CD4-positive, alpha-beta T cell (primary cell): ENCODE data around the gene GLIS1. TPM values are rescaled to one million over a fixed set of nuclear protein-coding genes. Genes with fewer than 3 reads are reported as not detected.

Experiments
- ATAC-seq: fragments of 200-7000 bp; cut with Tn5 transposase; one replicate; pipeline ENCODE4 v1.10.0; 2022; ENCODE audit warnings: mild to moderate bottlenecking; ENCODE audit not compliant: poor library complexity
- CTCF ChIA-PET: fragments of 350-600 bp; sonication (Branson Sonifier 250); formaldehyde crosslinking; loops from one replicate; lab custom pipeline; 2021; ENCODE audit warnings: antibody characterized with exemption, inconsistent platforms; lab: Charles Lee
- POLR2A ChIA-PET: fragments of 350-600 bp; sonication (Branson Sonifier 250); formaldehyde crosslinking; loops from one replicate; lab custom pipeline; 2021; ENCODE audit warnings: antibody characterized with exemption, inconsistent platforms; lab: Charles Lee
- DNase-seq, 14 experiments: peaks; one replicate each; pipeline ENCODE4 v3.0.0-alpha.2; 2013 to 2020; ENCODE audit warnings: mixed read lengths in 2 of 14
- H3K27ac ChIP-seq, 2 donors: one replicate each; pipeline versions ENCODE4 v1.5.1 to v1.7.0; 2013; ENCODE audit warnings: low read length in 2 of 2, low read depth in 1 of 2, mild to moderate bottlenecking in 1 of 2
- H3K27me3 ChIP-seq, 2 experiments: 1 replicate in 1 of 2; 2 replicates in 1 of 2; pipeline versions ENCODE4 v1.6.1 to v1.7.0; 2013; ENCODE audit warnings: low read length in 2 of 2, control low read depth in 1 of 2, mild to moderate bottlenecking in 1 of 2, moderate library complexity in 1 of 2; ENCODE audit not compliant: insufficient read depth in 2 of 2, control insufficient read depth in 1 of 2
- H3K36me3 ChIP-seq: one replicate; pipeline ENCODE4 v1.6.1; 2013; ENCODE audit warnings: low read length, control low read depth; ENCODE audit not compliant: insufficient read depth
- H3K4me1 ChIP-seq: one replicate; pipeline ENCODE4 v1.6.1; 2013; ENCODE audit warnings: low read length, control low read depth; ENCODE audit not compliant: insufficient read depth
- H3K4me3 ChIP-seq: one replicate; pipeline ENCODE4 v1.5.1; 2013; ENCODE audit warnings: mild to moderate bottlenecking, low read length, moderate library complexity
- H3K9me3 ChIP-seq, 2 experiments: 1 replicate in 1 of 2; 2 replicates in 1 of 2; pipeline versions ENCODE4 v1.6.1 to v1.7.0; 2013; ENCODE audit warnings: low read length in 2 of 2, mild to moderate bottlenecking in 2 of 2, control low read depth in 1 of 2, moderate library complexity in 1 of 2; ENCODE audit not compliant: control insufficient read depth in 1 of 2, insufficient read depth in 1 of 2
- H3K27ac Mint-ChIP-seq: one replicate; pipeline ENCODE4 v1.8.0; 2020; ENCODE audit warnings: mixed read lengths
- H3K27me3 Mint-ChIP-seq: one replicate; pipeline ENCODE4 v1.8.0; 2021; ENCODE audit warnings: mixed read lengths
- H3K36me3 Mint-ChIP-seq: one replicate; pipeline ENCODE4 v1.8.0; 2021; ENCODE audit warnings: low read depth, mixed read lengths
- H3K4me1 Mint-ChIP-seq: one replicate; pipeline ENCODE4 v1.8.0; 2021; ENCODE audit warnings: low read depth, mixed read lengths
- H3K4me3 Mint-ChIP-seq: one replicate; pipeline ENCODE4 v1.8.0; 2020; ENCODE audit warnings: mild to moderate bottlenecking, mixed read lengths
- H3K9me3 Mint-ChIP-seq: one replicate; pipeline ENCODE4 v1.8.0; 2020; ENCODE audit warnings: mixed read lengths
- intact Hi-C, 2 experiments: fragments of 100-400 bp; cut with DNase I in 1 of 2; cut with micrococcal nuclease in 1 of 2; formaldehyde crosslinking; loops; one replicate each; pipeline versions ENCODE4 v1.15.1 to v1.9.0; 2023 to 2025; cut with DNase I, micrococcal nuclease
- total RNA-seq, 174 experiments: library from RNA in 2 of 174; stranded (reverse) in 2 of 174; gene quantifications; one replicate each; pipeline ENCODE4 v1.2.3 and lab custom pipeline; 2021 to 2026
- TF ChIP-seq, protein P1 (sequence below): fragments of 200-600 bp; IDR thresholded peaks from one replicate; pipeline ENCODE4 v1.8.0; 2022; ENCODE audit warnings: antibody characterized with exemption, mild to moderate bottlenecking

Gene GLIS1
- total RNA-seq, 2 experiments from 2014 or later = not detected

DNA sequence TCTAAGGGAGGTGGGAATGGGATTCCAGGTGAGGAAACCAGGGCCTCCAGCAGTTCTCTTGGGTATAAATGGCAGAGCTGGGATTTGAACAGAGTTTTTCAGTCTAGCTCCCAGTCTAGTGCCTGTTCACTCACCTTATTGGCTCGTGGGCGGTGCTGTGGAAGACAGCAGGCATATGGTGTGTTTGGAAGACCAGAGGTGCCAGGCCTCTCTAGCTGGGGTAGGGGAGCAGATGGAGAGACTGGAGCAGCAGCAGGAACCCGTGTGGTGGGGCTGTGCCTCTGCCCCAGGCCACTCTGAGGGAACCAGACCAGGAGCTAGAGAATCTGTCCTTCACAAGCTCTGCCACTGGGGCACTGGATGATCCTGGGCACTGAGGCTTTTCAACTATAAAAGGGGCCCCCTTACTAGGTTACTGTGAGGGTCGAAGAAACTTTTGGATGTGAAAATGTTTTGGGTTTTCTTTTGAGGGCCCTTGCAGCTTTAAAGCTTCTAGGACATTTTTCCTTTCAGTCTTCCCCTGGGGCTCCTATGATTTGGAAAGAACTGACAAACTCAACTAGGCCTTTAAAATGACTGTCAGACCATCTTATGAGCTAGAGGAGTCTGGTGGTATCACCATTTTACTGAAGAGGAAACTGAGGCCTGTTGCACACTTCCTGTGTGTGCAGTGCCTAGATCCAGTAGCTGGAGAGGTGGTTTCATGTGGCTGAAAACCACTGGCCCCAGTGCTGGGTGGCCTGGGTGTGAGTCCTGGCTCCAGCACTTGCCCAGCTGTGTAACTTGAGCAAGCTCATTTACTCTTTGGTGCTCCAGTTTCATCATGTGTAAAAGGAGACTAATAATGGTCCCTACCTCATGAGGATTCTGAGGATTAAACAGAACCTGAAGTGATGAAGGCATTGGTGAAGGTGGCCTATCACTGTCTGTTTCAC, 273.7 kb downstream of the GLIS1 start:
- DNase-seq = no peak
- no peaks in the 10 kb centered on the region for H3K27me3 ChIP-seq
- H3K4me1 ChIP-seq = no peaks in the 10 kb centered on the region
- H3K4me3 ChIP-seq = no peak overlapping the region
- TF ChIP-seq, protein P1, sequence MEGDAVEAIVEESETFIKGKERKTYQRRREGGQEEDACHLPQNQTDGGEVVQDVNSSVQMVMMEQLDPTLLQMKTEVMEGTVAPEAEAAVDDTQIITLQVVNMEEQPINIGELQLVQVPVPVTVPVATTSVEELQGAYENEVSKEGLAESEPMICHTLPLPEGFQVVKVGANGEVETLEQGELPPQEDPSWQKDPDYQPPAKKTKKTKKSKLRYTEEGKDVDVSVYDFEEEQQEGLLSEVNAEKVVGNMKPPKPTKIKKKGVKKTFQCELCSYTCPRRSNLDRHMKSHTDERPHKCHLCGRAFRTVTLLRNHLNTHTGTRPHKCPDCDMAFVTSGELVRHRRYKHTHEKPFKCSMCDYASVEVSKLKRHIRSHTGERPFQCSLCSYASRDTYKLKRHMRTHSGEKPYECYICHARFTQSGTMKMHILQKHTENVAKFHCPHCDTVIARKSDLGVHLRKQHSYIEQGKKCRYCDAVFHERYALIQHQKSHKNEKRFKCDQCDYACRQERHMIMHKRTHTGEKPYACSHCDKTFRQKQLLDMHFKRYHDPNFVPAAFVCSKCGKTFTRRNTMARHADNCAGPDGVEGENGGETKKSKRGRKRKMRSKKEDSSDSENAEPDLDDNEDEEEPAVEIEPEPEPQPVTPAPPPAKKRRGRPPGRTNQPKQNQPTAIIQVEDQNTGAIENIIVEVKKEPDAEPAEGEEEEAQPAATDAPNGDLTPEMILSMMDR = no peak
- Mint-ChIP-seq H3K4me3 (no peak overlapping the region), H3K4me1 (no peaks in the 10 kb centered on the region), H3K9me3 (no peaks in the 10 kb centered on the region), H3K27me3 (no peaks in the 10 kb centered on the region), H3K27ac (no peak overlapping the region), H3K36me3 (no peaks in the 10 kb centered on the region)
- no peak for ATAC-seq
- H3K27ac ChIP-seq = no peak overlapping the region
- H3K36me3 ChIP-seq = no peaks in the 10 kb centered on the region
- H3K9me3 ChIP-seq = no peaks in the 10 kb centered on the region
- ChIA-PET POLR2A (no interaction called here), CTCF (interaction anchor here (0.5 kb wide), 1 partner anchor 12 kb away, joined by 5 read pairs; no protein-coding TSS in a partner anchor)
- intact Hi-C loops = no loop called here

DNA sequence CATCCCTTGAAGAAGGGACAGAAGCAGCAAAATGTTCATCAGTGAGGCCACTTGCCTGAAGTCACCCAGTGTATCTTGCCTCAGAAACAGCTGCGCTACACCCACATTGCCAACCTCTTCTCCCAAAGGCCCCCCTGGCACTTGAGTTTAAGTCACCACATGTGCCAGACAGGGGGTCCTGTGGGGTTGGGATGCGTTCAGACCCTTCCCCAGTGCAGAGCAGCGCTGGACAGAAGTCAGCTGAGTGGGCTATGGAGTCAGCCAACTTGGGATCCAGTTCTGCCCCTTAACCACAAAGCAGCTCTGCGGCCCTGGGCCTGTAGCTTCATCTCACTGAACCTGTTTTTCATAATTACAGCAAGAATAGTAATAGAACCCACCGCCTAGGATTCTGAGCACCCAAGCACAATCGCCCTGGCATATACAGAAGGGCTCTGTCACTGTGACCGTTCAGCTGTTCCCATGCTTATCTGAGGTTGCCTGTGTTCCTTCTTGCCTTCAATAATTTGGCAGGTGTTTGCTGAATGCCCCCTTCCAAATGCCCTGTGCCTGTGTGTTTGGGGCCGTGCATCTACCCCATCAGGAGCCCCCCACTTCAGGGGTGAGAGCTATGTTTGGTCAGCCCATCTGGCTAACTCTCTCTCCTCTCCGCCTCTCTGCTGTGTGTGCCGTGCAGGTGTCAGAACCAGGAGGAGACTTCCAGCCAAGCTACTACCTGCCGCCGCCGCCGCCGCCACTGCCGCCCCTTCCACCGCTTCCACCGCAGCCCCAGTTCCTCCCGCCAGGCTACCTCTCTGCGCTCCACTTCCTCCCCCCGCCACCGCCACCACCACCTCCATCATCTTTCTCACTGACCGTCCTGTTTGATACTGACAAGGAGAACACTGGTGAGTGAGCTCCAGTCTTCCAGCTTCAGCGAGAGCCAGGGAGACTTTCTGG, 274.7 kb downstream of the GLIS1 start:
- TF ChIP-seq, protein P1 = no peak
- Histone ChIP-seq H3K36me3 (no peaks in the 10 kb centered on the region), H3K27ac (no peak overlapping the region), H3K27me3 (no peaks in the 10 kb centered on the region), H3K4me1 (no peaks in the 10 kb centered on the region), H3K4me3 (no peak overlapping the region), H3K9me3 (no peaks in the 10 kb centered on the region)
- H3K27ac Mint-ChIP-seq = no peak overlapping the region
- DNase-seq (no peak), ATAC-seq (no peak)
- H3K27me3 Mint-ChIP-seq = no peaks in the 10 kb centered on the region
- POLR2A ChIA-PET = no interaction called here
- H3K4me3 Mint-ChIP-seq = no peak overlapping the region
- intact Hi-C loops = no loop called here
- CTCF ChIA-PET = no interaction called here
- no peaks in the 10 kb centered on the region for H3K4me1 Mint-ChIP-seq
- H3K9me3 Mint-ChIP-seq = no peaks in the 10 kb centered on the region
- no peaks in the 10 kb centered on the region for H3K36me3 Mint-ChIP-seq

DNA sequence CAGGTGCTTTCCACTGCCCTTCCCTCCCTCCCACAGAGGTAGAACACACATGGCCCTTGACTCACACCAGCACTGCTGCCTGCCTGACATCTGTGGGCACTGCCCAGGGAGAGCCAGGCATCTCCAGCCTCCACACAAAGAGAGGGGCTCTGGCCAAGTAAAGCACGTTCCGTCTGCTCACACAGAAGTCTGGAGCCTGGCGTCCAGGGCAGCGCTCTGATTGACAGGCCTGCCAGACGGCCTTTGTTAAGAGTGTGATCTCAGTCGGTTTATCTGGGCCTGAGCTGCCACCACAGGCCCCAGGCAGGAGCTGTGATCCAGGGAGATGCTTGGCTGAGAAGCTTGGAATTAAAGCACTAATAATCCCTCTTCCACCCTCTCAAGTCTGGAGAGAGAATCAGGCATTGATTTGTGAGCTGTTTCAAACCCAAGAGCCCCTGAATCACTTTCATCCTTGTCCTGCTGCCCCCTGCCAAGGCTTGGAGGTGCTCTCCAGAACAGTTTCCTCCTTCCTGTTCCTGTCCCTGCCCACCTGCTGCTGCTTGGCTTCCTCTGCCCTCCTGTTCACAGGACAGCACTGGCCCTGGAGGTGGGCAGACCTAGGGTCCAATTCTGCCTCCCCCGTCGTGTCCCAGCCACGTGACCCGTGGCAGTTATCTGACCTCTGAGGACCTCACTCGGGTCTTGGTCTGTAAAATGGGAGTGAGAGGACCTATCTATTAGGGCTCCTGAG, 276.0 kb downstream of the GLIS1 start:
- Mint-ChIP-seq H3K27me3 (no peaks in the 10 kb centered on the region), H3K36me3 (no peaks in the 10 kb centered on the region), H3K9me3 (no peaks in the 10 kb centered on the region), H3K4me1 (no peaks in the 10 kb centered on the region), H3K27ac (no peak overlapping the region), H3K4me3 (no peak overlapping the region)
- intact Hi-C loops = no loop called here
- H3K27me3 ChIP-seq = no peaks in the 10 kb centered on the region
- H3K27ac ChIP-seq = no peak overlapping the region
- DNase-seq (no peak), ATAC-seq (no peak)
- H3K4me3 ChIP-seq = no peak overlapping the region
- ChIA-PET CTCF (no interaction called here), POLR2A (no interaction called here)
- no peaks in the 10 kb centered on the region for H3K4me1 ChIP-seq
- no peaks in the 10 kb centered on the region for H3K9me3 ChIP-seq
- H3K36me3 ChIP-seq = no peaks in the 10 kb centered on the region
- TF ChIP-seq, protein P1 = no peak
